Aorta (tissue), 5 donors: ENCODE measurements around the gene LRRC55. TPM values are rescaled to one million over a fixed set of nuclear protein-coding genes. Genes with fewer than 3 reads are reported as not detected.

Experiments
- ATAC-seq: fragments of 200-7000 bp; cut with Tn5 transposase; one replicate; pipeline ENCODE4 v1.9.1; 2022; ENCODE audit warnings: moderate library complexity; ENCODE audit not compliant: low FRiP score
- DNase-seq, 2 donors: peaks; one replicate each; pipeline ENCODE4 v3.0.0-alpha.2; 2020
- H3K27ac ChIP-seq, 2 donors: one replicate each; pipeline ENCODE4 v1.5.1; 2013; ENCODE audit warnings: low read length in 2 of 2, mild to moderate bottlenecking in 2 of 2, moderate library complexity in 2 of 2, control low read depth in 1 of 2, inconsistent platforms in 1 of 2, low read depth in 1 of 2
- H3K27me3 ChIP-seq, 2 donors: one replicate each; pipeline ENCODE4 v1.6.1; 2013; ENCODE audit warnings: control low read depth in 1 of 2, low read length in 1 of 2, mild to moderate bottlenecking in 1 of 2, moderate library complexity in 1 of 2; ENCODE audit not compliant: insufficient read depth in 2 of 2, control insufficient read depth in 1 of 2
- H3K36me3 ChIP-seq, 2 donors: one replicate each; pipeline ENCODE4 v1.6.1; 2013; ENCODE audit warnings: control low read depth in 1 of 2, low read length in 1 of 2, mild to moderate bottlenecking in 1 of 2; ENCODE audit not compliant: insufficient read depth in 2 of 2, control insufficient read depth in 1 of 2
- H3K4me1 ChIP-seq, 2 donors: one replicate each; pipeline ENCODE4 v1.6.1; 2013; ENCODE audit warnings: low read length in 2 of 2, control low read depth in 1 of 2, mild to moderate bottlenecking in 1 of 2, moderate library complexity in 1 of 2; ENCODE audit not compliant: insufficient read depth in 2 of 2, control insufficient read depth in 1 of 2
- H3K4me3 ChIP-seq, 2 donors: one replicate each; pipeline ENCODE4 v1.5.1; 2013; ENCODE audit warnings: low read length in 2 of 2, control low read depth in 1 of 2, mild to moderate bottlenecking in 1 of 2
- H3K9me3 ChIP-seq: one replicate; pipeline ENCODE4 v1.6.1; 2013; ENCODE audit warnings: mild to moderate bottlenecking, low read length; ENCODE audit not compliant: control insufficient read depth
- WGBS, 2 donors: extraction: QIAGEN DNeasy Blood & Tissue Kit; methylation state at CpG; one replicate each; pipeline ENCODE4 v1.1.7; 2013; 5-methylcytosine and 5-hydroxymethylcytosine counted together
- intact Hi-C, 2 donors: fragments of 100-400 bp; cut with DNase I; formaldehyde crosslinking; loops; one replicate each; pipeline versions ENCODE4 v1.14.2 to v1.15.0; 2022
- polyA plus RNA-seq, 2 donors: library from polyadenylated mRNA; stranded (reverse); fragments of 200-250 nt; gene quantifications; one replicate each; pipeline ENCODE4 v1.2.3, GENCODE V29; 2013
- total RNA-seq, 2 donors: library from RNA; stranded (reverse); fragmentation: NEBNext Ultra II Directional; extraction: Animal tissue kit (Norgen Biotek cat#: 25700); gene quantifications; one replicate each; pipeline ENCODE4 v1.2.1, GENCODE V29; 2021
- donor health status: healthy with polysubstance abuse.
- donor health status: Bipolar disorder and iron deficiency.
- donor health status: DM: no; HTN: no; CAD: no.
- donor health status: DM: no; HTN: no; CAD: no.
- donor health status: DM: yes; HTN: yes; CAD: no.

LRRC55 gene
- total and polyA plus RNA-seq, 4 donors: under 0.01 to 0.21 (median 0.05) TPM; not detected in 1

DNA sequence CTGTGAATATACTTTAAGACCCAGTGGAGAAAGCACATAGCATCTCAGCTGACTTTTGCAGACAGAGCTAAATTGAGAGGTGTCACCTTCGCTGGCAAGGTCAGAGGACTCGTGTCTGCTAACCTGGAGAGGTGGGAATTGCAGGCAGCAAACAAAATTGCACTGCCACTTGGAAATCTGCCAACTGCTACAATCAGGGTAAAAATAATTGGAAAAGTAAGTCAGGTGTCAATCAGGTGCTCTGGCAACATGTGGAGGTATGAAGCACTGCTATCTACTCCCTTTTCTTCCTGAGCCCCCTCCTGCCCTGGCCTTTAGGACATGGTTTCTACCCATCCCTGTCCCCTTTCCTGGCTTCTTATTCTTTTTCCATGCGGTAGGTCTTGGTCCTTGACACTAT is 24.1 kb upstream of the LRRC55 start:
- Histone ChIP-seq H3K4me3 (no peak overlapping the region), H3K4me1 (no peaks in the 10 kb centered on the region), H3K27me3 (no peaks in the 10 kb centered on the region), H3K36me3 (no peaks in the 10 kb centered on the region), H3K27ac (no peak overlapping the region), H3K9me3 (no peaks in the 10 kb centered on the region)
- intact Hi-C loops: no loop called here
- ATAC-seq (no peak), DNase-seq (no peak)
- WGBS, 2 donors: 72 to 74% methylated on average over 3 of the region's 3 CpGs

DNA sequence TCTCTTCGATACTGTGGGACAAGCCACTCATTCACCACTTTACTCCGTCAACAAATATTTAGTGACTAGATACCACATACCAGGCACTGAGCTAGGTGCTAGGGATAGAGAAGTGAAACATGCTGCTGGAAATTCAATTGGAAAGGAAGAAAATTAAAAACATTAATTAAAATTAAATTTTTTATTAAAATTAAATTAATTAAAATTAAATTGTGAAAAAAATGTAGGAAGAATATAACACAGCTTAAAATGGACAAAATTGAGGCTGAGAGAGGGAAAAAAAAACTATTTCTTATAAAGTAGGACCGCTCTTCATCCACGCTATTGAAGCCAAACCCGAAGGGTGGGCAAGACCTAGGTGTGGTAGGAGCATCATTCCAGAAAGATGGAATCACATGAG is 23.6 kb upstream of the LRRC55 start:
- H3K9me3 ChIP-seq: no peaks in the 10 kb centered on the region
- 77 to 82% methylated on average over 5 of the region's 5 CpGs for WGBS, 2 donors
- DNase-seq: no peak
- no peak overlapping the region for H3K27ac ChIP-seq
- intact Hi-C loops: no loop called here
- no peak for ATAC-seq
- H3K4me1 ChIP-seq: no peaks in the 10 kb centered on the region
- no peak overlapping the region for H3K4me3 ChIP-seq
- no peaks in the 10 kb centered on the region for H3K36me3 ChIP-seq
- no peaks in the 10 kb centered on the region for H3K27me3 ChIP-seq

DNA sequence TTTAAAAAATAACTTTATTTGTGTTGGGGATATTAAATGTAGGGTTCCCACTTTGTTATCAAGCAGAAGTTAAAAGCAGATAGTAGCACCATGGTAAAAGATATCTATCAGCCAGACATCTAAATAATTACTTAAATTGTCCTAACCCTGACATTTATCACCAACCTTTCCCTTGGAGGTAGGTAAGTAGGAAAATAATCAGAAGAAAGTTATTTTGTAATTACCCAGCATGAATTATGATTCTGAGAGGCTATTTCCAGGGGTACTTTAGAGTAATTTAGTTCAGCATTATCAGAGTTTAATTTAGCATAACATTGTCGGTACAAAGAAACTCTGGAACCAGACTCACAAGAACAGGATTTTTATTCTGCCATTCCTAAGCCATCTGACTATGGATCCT is 23.2 kb upstream of the LRRC55 start:
- WGBS, 2 donors: 76 to 78% methylated on average over 1 of the region's 1 CpG

DNA sequence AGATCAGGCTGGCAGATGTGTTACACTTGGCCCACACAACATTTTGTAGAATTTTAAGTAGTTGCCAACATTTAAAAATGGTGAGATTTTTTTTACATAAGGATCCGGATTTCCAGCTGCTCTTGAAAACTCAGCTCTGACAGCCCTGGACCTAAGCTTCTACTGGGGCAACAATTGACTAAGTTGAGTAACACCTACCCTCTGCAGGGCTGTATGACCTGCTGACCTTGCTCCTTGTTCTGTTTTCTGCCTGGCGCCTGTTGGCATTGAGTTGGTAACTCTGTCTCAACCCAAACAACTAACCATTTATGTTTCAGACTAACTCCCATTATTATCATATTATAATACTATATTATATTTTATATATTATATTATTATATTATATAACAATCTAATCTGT is 21.1 kb upstream of the LRRC55 start:
- H3K36me3 ChIP-seq: no peaks in the 10 kb centered on the region
- H3K9me3 ChIP-seq: no peaks in the 10 kb centered on the region
- no peaks in the 10 kb centered on the region for H3K27me3 ChIP-seq
- DNase-seq (no peak), ATAC-seq (no peak)
- H3K4me1 ChIP-seq: no peaks in the 10 kb centered on the region
- H3K27ac ChIP-seq: no peak overlapping the region
- H3K4me3 ChIP-seq: no peak overlapping the region
- WGBS, 2 donors: 61 to 62% methylated on average over 2 of the region's 2 CpGs
- intact Hi-C loops: no loop called here

More for the DNA sequence above, 23.2 kb upstream of the LRRC55 start:
- Histone ChIP-seq H3K4me3 (no peak overlapping the region), H3K27me3 (no peaks in the 10 kb centered on the region), H3K36me3 (no peaks in the 10 kb centered on the region), H3K4me1 (no peaks in the 10 kb centered on the region), H3K9me3 (no peaks in the 10 kb centered on the region), H3K27ac (no peak overlapping the region)
- ATAC-seq: no peak
- intact Hi-C loops: no loop called here
- DNase-seq: no peak

DNA sequence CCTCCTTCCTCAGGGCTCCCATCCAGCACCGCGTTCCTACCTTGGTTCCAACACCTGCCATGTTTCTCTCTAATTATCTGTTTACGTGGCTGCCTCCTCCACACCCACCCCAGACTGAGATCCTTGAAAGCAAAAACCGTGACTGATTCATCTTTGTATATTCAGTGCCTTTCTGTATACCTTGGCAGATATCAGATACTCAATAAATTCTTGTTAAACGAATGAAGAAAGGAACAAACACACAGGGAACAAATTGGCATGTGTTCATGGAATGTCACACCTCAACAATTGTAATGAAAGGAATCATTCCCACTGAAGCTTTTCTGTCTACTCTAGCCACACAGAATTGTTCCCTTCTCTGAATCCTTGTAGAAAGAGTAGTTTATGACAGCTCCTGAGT is 20.4 kb upstream of the LRRC55 start:
- H3K36me3 ChIP-seq: no peaks in the 10 kb centered on the region
- H3K27me3 ChIP-seq: no peaks in the 10 kb centered on the region
- H3K4me3 ChIP-seq: no peak overlapping the region
- ATAC-seq (no peak), DNase-seq (no peak)
- H3K27ac ChIP-seq: no peak overlapping the region
- no peaks in the 10 kb centered on the region for H3K4me1 ChIP-seq
- 58 to 64% methylated on average over 5 of the region's 5 CpGs for WGBS, 2 donors
- intact Hi-C loops: no loop called here
- H3K9me3 ChIP-seq: no peaks in the 10 kb centered on the region

DNA sequence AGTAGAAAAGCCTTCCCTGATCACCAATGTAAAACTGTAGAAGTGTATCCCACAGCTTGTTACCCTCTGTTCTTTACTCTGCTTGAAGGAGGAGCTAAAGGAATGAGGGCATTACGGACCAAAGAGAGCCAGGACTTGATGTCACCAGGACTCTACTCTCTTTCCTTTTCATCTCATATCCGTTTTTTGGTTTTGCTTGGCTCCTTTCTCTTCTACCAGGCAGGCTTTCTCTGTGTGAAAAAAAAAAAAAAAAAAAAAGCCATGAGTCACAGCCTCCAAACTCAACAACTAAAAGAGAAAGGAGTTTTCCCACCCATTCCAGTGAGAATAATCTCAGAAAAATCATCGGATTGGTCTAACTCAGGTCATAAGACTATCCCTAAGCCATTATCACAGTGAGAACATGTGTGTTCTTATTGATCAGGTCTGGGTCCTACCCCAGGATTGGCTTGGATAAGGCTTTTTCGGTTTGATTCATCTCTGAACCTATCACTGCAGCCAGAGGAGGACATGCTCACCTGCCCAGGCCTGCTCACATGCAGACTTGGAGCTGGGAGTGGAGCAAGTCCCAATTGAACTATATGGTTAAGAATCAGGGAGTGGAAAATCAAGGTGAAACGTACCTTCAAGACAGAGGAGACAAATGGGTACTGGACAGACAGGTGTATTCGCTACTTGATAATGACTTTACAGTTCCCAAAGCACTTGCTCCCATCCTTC is 19.4 kb upstream of the LRRC55 start:
- Histone ChIP-seq H3K4me1 (no peaks in the 10 kb centered on the region), H3K4me3 (no peak overlapping the region), H3K9me3 (no peaks in the 10 kb centered on the region), H3K27me3 (no peaks in the 10 kb centered on the region), H3K36me3 (no peaks in the 10 kb centered on the region), H3K27ac (no peak overlapping the region)
- intact Hi-C loops: no loop called here
- WGBS, 2 donors: 52 to 54% methylated on average over 6 of the region's 6 CpGs
- no peak for ATAC-seq
- DNase-seq: no peak

DNA sequence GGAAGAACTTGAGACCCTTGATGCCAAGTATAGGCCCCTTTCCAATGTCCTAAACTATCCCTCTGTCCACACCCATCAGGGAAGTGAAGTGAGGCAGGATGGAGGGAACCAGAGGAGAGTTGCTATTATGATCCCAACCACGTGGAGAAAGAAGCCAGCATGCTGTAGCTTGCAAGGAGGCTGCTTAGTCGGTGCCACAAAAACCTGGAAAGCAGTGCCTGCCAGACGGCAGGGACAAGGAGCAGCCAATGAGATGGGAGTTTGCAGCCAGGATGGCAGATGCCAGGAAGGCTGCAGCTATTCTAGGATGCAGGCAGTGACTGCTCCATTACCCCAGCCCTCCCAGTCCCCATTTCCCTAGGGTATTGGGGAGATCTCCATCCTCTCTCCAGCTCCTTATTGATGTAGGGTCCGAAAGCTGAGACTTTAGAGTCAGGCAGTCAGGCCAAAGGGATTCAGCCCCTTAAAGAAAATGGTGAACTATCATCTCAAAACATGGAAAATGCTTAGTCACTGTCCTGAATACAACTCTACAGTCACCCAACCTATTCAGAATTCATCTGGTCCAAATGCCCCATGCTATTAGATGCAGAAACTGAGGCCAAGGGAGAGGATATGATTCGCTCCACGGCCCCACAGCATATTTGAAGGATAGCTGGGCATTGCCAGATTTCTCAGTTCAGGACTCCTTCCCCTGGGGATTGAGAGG is 18.4 kb upstream of the LRRC55 start:
- no peaks in the 10 kb centered on the region for H3K4me1 ChIP-seq
- H3K4me3 ChIP-seq: no peak overlapping the region
- H3K27me3 ChIP-seq: no peaks in the 10 kb centered on the region
- ATAC-seq (no peak), DNase-seq (no peak)
- 48 to 49% methylated on average over 6 of the region's 6 CpGs for WGBS, 2 donors
- intact Hi-C loops: no loop called here
- no peak overlapping the region for H3K27ac ChIP-seq
- H3K36me3 ChIP-seq: no peaks in the 10 kb centered on the region
- H3K9me3 ChIP-seq: no peaks in the 10 kb centered on the region

DNA sequence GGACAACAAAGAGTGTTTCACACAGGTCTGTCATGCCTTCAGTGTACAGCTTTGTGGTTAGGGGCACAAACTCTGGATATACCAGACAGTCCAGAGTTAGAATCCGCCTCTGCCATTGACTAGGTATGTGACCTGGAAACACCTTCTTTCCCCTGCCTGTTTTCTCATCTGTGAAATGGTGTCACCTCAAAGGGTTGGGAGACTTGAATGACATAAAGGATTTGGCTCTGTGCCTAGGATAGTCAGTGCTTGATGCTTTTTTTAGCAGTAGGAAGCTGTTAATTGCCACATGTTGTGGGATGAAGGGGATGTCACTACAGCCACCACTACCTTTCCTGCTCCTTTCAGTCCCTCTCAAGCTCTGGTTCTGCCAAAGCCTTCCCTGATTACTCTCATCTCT is 17.4 kb upstream of the LRRC55 start:
- intact Hi-C loops: no loop called here
- DNase-seq: no peak
- Histone ChIP-seq H3K4me3 (no peak overlapping the region), H3K36me3 (no peaks in the 10 kb centered on the region), H3K27ac (no peak overlapping the region), H3K4me1 (no peaks in the 10 kb centered on the region), H3K9me3 (no peaks in the 10 kb centered on the region), H3K27me3 (no peaks in the 10 kb centered on the region)
- no peak for ATAC-seq
- WGBS, 2 donors: 90 to 100% methylated on average over 1 of the region's 1 CpG
